Neutrophil (primary cell): ENCODE measurements around the gene LEKR1.
"Not testable (repeated sequence)": the region's sequence is repeated elsewhere in the genome, so short reads cannot be mapped to it uniquely, and the experiment has no call there.

ENCODE experiments used
- H3K27ac ChIP-seq: fragments of 200-600 bp; sonication (generic); 2 replicates; pipeline ENCODE4 v1.5.1; 2016; ENCODE audit warnings: mild to moderate bottlenecking, moderate library complexity
- H3K27me3 ChIP-seq: fragments of 200-600 bp; sonication (generic); 2 replicates; pipeline ENCODE4 v1.6.0; 2016; ENCODE audit warnings: mild to moderate bottlenecking
- H3K36me3 ChIP-seq: fragments of 200-600 bp; sonication (generic); 2 replicates; pipeline ENCODE4 v1.5.1; 2017
- H3K4me1 ChIP-seq, 2 experiments: fragments of 200-600 bp in 1 of 2; sonication (generic) in 1 of 2; 1 replicate in 1 of 2; 2 replicates in 1 of 2; pipeline versions ENCODE4 v1.5.1 to v1.6.1; 2013 to 2016; ENCODE audit warnings: low read depth in 1 of 2, low read length in 1 of 2, mild to moderate bottlenecking in 1 of 2, moderate library complexity in 1 of 2; ENCODE audit not compliant: control insufficient read depth in 1 of 2, insufficient read depth in 1 of 2
- H3K4me3 ChIP-seq, 2 experiments: fragments of 200-600 bp in 1 of 2; sonication (generic) in 1 of 2; 1 replicate in 1 of 2; 2 replicates in 1 of 2; pipeline ENCODE4 v1.5.1; 2013 to 2016; ENCODE audit warnings: low read depth in 1 of 2, low read length in 1 of 2, mild to moderate bottlenecking in 1 of 2, moderate library complexity in 1 of 2
- H3K9me3 ChIP-seq: fragments of 200-600 bp; sonication (generic); 2 replicates; pipeline ENCODE4 v1.5.1; 2016
- CTCF ChIP-seq: fragments of 200-600 bp; sonication (generic); IDR thresholded peaks from 2 replicates; pipeline ENCODE4 v1.5.1; 2016; ENCODE audit warnings: antibody characterized with exemption

The LEKR1 gene

GRCh38 chr3:156820692-156821080 lies 5.5 kb upstream of the LEKR1 start:
- TF ChIP-seq CTCF, result no peak
- H3K4me1 ChIP-seq, result peaks cover 13 to 16% of the 10 kb centered on the region in 2 experiments

GRCh38 chr3:156822626-156823260 lies 3.4 kb upstream of the LEKR1 start:
- H3K27ac ChIP-seq, H3K36me3 ChIP-seq, H3K9me3 ChIP-seq, H3K4me3 ChIP-seq, H3K27me3 ChIP-seq: not testable (repeated sequence)
- peaks cover under 1 to 12% of the 10 kb centered on the region in 2 experiments for H3K4me1 ChIP-seq

More at GRCh38 chr3:156820692-156821080, 5.5 kb upstream of the LEKR1 start:
- H3K27me3 ChIP-seq, result peaks cover 25% of the 10 kb centered on the region
- H3K27ac ChIP-seq, result no peak overlapping the region
- H3K36me3 ChIP-seq, result no peaks in the 10 kb centered on the region
- H3K4me3 ChIP-seq, result no peak overlapping the region
- no peaks in the 10 kb centered on the region for H3K9me3 ChIP-seq

- H3K36me3 ChIP-seq, result no peaks in the 10 kb centered on the region
- H3K27ac ChIP-seq, result peak overlapping the region; percentile 84
- H3K4me3 ChIP-seq, result peak overlapping the region; percentile 76 to 90
- no peak for TF ChIP-seq CTCF
- H3K27me3 ChIP-seq, result no peaks in the 10 kb centered on the region
- H3K9me3 ChIP-seq, result no peaks in the 10 kb centered on the region
- H3K4me1 ChIP-seq, result peaks cover 0 to 10% of the 10 kb centered on the region in 2 experiments
Observed at GRCh38 chr3:156825795-156826143, 384 bp upstream of the LEKR1 start.

GRCh38 chr3:156826896-156827882 lies 1.0 kb downstream of the LEKR1 start:
- no peak for TF ChIP-seq CTCF
- Histone ChIP-seq H3K4me1 (peaks cover 0 to 10% of the 10 kb centered on the region in 2 experiments), H3K27me3 (no peaks in the 10 kb centered on the region), H3K36me3 (no peaks in the 10 kb centered on the region), H3K9me3 (no peaks in the 10 kb centered on the region), H3K4me3 (peak overlapping the region; percentile 76 to 90), H3K27ac (peak overlapping the region; percentile 84)

- H3K4me3 ChIP-seq, result no peak overlapping the region
- H3K27me3 ChIP-seq, result no peaks in the 10 kb centered on the region
- no peaks in the 10 kb centered on the region for H3K9me3 ChIP-seq
- H3K27ac ChIP-seq, result no peak overlapping the region
- no peaks in the 10 kb centered on the region for H3K36me3 ChIP-seq
- peaks cover 0 to 5% of the 10 kb centered on the region in 2 experiments for H3K4me1 ChIP-seq
- no peak for TF ChIP-seq CTCF
Observed at GRCh38 chr3:156831006-156831405, 4.9 kb downstream of the LEKR1 start.

GRCh38 chr3:156834435-156834834 lies 8.3 kb downstream of the LEKR1 start:
- Histone ChIP-seq H3K4me1 (no peaks in the 10 kb centered on the region), H3K36me3 (no peaks in the 10 kb centered on the region), H3K27me3 (no peaks in the 10 kb centered on the region), H3K4me3 (no peak overlapping the region), H3K27ac (no peak overlapping the region), H3K9me3 (no peaks in the 10 kb centered on the region)
- no peak for TF ChIP-seq CTCF
